Measurements from ENCODE around the gene CCDC60.
"Not testable (repeated sequence)": the region's sequence is repeated elsewhere in the genome, so short reads cannot be mapped to it uniquely, and the experiment has no call there.

CCDC60 gene

DNA sequence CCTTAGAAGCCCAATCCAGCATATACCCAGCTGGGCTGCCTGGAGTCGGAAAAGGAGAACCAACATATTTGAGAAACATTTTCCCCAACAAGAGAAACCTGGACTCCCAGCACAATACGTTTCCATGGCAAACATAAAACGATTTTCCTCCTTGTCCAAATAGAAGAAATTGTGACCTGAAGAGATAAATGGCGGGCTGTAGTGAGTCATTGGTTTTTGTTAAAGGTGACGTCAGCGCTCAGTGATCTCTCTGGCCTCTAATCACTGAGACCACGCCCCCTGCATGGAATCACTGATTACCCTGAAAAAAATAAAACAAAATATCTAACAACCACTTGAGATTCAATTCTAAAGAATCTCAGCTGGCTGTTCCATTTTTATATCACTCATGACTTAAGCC lies 6.0 kb downstream of the CCDC60 start:
- no peak for DNase-seq

DNA sequence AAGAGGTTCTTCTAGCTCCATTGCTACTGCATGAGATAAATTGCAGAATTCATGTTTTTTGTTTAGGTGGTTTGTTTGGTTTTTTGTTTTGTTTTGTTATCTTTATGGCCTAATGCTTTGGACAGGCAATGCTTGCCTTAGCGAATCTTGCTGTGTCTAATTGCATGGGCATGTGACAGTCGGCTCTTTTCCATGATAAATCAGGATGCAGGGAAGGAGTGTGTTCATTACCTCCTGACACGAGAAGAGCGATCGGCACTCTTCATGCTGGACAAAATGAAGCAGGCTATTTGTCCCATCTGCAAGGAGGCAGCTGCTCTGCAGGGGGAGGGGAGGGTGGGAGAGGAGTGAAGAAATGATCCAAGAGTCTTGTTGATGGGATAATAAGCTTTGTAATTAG lies 6.5 kb downstream of the CCDC60 start:
- no peak for DNase-seq

DNA sequence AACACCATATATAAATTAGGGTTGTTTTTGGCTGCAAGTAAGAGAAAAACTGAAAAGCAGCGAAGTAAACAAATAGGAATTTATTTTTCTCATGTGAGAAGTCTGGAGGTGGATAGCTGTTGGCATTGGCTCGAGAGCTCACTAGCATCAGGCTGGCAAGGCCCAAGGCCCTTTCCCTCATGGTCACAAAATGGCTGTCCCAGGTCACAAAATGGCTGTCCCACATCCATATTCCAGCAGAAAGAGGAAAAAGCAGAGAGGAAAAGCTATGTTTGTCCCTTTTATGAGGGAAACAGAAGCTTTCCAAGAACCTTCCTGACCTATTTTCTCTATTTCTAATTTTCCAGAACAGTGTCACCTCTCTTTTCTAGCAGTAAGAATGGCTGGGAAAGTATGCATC lies 7.5 kb downstream of the CCDC60 start:
- DNase-seq: no peak

DNA sequence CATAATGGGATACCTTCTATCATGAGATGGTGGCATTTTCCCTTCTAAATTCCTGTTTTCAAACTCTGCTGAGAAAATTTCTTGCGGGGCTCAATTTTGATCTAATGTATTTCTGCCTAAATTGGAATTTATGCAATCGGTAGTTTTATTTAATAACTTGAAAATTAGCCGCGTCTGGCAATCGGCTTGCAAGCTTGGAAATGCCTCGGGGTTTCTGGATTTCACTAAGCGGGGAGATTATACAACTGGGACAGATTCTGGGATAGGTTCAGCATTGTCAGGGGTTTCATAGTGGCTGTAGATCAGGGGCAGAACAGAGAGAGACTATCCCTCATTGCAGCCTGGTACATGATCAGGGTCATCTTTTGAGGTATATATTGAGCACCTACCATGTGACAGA lies 8.6 kb downstream of the CCDC60 start:
- DNase-seq: no peak

DNA sequence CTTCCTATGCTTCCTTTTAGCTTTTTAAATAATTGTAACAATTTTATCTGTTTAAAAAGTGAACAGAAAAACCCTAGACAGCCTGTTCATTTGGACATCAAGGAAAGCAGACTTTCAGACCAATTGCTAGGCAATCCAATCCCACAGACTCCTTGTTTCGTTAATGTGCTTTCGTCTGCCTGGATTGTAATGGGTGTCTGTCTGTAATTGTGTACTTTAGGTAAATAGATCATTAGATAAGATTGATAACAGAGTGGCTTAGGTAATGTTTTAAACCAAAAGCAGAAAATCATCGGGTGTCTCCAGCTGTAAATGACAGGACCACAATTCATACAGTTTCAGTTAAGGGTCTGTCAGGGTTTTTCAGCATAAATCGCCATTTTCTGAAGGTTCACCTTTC lies 19.6 kb downstream of the CCDC60 start:
- no peak for DNase-seq

DNA sequence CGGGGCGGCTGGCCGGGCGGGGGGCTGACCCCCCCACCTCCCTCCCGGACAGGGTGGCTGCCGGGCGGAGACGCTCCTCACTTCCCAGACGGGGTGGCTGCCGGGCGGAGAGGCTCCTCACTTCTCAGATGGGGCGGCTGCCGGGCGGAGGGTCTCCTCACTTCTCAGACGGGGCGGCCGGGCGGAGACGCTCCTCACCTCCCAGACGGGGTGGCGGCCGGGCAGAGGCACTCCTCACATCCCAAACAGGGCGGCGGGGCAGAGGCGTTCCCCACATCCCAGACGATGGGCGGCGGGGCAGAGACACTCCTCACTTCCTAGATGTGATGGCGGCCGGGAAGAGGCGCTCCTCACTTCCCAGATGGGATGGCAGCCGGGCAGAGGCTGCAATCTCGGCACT lies 25.8 kb downstream of the CCDC60 start:
- DNase-seq: not testable (repeated sequence)

DNA sequence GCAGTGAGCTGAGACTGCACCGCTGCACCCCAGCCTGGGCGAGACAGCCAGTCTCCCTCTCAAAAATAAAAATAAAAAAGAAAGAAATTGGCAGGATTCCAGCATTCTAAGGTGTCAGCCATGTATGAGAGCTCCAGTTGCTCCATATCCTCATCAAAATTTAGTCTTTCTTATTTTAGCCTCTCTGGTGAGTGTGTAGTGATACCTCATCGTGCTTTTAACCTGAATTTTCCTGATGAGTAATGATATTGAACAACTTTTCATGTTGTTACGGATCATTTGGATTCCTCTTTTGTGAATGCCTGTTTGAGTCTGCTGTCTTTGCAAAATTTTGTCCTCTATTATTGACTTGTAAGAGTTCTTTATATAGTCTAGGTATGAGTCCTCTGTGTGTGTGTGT lies 28.5 kb downstream of the CCDC60 start:
- DNase-seq: no peak

DNA sequence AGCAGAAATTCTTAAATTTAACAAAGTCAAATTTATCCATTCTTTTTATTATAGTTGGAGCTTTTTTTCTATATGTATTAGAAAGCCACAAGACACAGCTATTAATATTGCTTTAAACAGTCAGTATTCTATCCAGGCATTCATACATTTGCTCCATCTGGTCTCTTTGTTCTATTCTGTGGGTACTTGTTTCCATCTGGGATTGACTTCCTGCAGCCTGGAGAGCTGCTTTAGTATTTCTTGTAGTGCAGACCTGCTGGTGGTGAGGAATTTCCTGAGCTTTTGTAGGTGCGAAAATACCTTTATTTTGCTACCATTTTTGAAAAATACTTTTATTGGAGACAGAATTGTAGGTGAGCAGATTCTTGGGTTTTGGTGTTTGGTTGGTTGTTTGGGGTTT lies 29.0 kb downstream of the CCDC60 start:
- DNase-seq: no peak

DNA sequence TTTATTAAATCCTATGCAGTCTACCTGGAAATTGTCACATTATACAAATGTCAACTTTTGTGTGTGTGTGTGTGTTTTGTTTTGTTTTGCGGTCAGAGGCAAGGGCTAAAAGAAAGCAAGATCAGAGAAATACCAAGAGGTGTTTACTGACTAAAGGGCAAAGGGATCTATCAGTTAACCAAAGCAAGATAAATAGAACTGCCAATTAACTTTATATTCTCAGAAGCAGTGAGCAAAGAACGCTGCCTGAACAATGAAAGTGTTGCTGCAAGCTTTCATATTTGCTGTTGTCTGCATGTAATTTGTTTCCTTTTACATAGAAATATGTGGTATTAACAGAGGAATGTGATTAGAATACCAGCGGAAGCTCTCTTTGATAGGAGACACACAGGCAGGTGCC lies 30.9 kb downstream of the CCDC60 start:
- DNase-seq: no peak

DNA sequence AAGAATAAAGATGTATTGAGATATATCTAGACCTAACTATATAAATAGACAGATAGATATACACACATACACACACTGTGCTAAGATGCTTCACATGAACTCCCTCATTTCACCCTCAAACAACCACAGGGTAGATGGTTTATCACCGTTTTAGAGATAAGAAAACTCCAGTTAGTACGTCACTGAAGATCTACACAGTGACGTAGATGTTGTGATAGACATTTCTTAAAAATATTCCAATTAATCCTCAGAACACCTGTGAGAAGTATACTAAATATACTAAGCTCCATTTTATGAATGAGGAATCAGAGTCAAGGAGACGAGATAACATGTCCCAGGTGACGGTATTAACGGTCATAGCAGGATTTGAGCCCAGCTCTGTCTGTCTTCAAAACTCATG lies 31.5 kb downstream of the CCDC60 start:
- DNase-seq: no peak

DNA sequence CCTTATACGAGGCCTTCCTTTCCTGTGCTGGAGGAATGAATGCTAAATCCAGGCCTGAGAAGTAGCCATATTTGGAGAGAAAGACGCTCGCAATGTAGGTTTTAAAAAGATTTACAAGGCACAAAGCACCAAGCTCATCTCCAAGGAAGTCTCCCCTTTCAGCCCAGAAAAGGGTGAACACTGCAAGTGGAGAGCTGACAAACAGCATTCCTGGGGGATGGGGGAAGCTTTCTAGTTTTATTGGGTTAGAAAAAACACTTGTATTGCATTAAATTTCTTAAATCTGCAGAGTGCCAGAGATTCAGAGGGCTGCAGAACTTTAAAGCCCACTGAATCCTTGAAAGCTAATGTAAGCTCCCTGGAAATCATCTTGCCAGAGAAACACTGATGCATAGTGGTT lies 34.6 kb downstream of the CCDC60 start:
- DNase-seq: no peak

DNA sequence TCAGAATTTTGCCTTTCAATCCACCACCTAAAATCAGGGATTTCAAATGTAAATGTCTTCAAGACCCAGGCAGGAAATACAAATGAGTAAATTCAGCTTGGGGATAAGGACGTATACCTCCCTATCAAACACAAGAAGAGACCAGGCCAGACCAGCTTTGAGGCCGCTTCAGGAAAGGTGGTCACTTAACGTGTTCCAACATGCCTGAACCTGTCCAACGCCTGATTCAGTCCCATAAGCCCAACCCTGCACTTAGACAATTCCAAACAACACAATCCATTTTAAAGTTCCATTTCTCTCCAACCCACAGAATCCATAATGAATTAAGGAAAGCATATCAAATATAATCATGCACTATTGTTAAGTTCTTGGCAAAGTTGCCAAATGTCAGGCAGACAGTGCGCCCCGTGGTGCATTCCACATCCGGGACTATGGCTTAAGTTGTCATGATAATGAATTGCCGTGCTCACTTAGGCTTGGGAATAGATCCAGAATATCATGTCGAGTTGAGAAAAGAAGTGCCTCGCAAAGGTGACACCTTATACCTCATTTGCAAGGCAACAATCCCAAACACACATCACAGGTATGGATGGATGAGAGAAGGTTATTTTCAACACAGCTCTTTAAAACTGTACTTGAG lies 35.5 kb downstream of the CCDC60 start:
- DNase-seq: no peak

DNA sequence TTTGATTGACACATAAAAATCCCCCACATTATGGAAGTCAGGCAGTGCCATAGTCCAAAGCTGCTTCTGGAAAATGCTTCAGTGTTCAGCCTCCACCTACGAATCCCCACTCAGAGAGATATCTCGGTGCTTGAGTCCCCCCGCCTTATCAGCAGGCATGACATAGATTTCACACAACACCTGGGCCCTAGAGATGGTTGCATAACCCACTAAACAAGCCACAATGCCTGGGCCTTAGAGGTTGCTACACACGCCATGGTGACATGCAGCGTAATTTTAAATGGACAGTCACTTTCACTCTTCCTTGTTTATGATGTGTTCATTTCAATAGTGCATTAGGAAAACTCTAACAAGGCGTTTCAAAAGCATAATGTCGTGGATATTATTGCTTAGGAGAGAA lies 38.0 kb downstream of the CCDC60 start:
- DNase-seq: no peak

DNA sequence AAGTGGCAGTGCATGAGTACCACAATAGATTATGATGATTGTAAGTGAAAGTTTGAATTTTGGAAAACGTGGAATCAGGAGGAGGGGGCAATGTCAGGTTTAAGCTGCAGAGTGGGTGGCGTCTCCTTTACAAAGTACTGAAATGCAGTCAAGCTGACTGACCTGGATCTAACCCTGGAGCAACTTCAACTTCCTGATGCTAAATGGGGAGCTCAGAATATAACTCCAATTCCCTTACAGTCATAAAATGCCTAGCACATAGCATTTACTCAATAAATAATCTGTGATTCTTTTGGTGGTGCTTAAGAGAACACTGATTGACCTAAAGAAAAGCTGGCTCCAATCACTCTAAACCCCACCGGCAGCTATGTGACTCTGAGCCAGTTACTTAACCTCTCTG lies 38.5 kb downstream of the CCDC60 start:
- DNase-seq: no peak

DNA sequence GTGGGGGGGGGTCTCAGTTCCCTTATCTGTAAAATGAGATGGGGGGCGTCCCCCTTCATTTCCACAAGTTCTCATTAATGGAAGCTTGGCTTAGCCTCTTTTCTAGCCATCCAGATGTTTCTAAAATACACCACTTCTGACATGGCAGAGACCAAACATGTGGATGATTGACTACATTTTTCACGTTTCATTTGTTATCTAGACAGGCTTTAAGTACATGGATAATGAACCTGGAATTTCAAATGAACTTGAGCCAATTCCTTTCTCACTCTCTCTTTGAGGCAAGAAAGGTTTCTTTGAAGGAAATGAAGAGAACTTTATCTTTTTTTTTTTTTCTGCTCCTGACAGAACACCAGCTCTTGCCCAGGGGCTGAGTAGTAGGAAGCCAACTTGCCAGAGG lies 39.1 kb downstream of the CCDC60 start:
- no peak for DNase-seq

DNA sequence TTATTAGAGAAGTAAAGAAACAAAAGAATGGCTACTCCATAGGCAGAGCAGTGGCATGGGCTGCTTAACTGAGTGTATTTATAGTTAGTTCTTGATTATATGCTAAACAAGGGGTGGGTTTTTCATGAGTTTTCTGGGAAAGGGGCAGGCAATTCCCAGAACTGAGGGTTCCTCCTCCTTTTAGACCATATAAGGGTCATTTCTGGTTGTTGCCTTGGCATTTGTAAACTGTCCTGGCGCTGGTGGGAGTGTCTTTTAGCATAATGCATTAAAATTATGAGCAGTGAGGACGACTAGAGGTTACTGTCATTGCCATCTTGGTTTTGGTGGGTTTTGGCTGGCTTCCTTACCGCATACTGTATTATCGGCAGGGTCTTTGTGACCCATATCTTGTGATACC lies 40.1 kb downstream of the CCDC60 start:
- DNase-seq: no peak

DNA sequence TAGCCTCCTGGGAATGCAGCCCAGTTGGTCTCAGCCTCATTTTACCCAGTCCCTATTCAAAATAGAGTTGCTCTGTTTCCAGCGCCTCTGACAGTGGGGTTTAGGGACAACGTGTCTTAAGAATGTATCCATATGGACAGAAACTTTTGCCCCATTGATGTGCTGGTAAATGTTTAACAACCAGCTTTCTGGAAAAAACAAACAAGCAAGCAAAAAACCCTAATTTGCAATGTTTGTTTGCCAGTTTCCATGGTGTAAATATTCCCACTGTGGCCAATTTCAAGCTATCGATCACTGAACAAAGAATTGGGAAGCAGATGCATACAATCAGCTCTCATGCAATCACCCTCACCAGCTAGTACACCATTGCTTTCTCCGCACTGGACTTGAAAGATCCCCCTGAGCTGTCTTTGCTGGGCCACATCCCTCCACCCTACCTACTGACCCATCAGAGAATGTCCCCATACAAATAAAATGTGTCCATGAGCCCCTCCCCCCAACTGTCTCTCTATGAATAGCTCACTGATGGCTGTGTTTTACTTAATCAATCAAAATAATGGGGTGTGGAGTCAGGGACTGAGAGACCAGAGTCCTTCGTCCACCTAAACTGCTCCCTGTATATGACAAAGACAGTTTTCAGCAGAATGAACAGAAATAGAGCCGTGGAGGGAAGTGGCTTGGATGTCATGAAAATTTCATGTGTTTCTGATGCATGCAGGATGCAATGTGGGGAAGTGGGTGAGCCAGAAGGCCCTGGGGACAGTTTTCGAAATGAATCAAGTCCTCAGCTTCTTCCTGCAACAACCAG lies 40.8 kb downstream of the CCDC60 start:
- DNase-seq: no peak

DNA sequence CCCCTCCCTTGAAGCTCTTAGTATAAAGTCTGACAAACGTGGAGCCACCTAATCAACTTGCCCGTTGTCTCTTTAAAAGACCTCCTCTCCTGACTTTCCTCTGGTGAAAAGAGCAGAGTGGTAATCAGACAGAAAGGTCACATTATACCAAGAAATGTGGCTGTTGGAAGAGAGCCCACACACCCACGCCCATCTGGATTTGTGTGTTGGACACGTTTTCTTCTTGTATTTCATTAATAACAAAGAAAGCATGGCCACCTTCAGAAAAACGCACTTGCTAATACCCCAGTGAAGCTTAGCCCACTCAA lies 41.3 kb downstream of the CCDC60 start:
- DNase-seq: no peak

DNA sequence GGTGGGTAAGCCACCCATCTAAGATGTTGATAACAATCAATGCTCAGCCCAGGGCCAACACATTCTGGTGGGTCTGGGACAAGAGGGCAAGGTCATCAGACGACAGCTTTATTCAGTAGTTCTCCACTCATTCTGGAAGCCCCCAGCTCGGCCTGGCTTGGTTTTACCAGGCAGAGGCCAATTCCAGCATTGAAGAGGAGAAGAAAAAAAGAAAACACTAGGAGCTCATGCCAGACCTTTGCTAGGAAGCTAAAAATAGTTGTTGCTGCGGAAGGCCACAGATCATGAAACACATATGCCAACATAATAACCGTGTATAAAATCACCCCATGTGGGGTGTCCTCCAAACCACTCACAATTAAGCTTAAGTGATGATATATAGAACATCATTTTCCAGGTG lies 44.4 kb downstream of the CCDC60 start:
- DNase-seq: no peak

DNA sequence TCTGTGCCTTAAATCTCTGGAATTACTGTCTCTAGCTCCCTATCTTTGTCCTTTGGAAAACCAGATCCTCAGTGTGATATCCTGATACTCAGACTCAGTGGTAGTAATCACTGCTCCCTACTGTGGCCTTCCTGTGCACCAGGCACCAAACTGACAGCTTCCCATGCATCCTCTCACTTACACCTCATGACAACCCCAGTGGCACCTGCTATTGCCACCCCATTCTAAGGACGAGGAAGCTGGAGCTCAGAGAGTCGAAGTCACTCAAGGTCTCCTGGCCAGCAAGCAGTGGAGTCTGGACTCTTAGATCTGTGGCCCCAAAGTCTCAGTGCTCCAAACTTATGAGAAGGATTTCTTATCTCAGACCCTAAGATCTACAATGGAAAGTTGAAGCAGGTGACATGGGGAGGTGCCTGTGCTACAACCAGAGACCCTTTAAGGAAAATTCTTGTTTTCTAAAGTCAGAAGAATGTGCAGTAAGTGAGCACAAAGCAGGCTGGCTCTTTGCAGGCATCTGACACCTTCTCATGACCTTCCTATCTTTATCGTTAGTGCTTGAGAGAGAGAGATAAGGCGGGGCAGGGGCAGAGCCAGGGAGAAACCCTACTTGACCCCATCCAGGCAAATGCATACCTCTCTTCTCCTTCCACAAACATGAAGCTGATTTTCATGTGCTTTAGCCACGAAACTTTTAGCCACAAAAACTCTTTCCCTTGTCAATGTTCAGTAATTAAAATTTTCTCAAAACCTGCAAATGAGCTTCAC lies 47.1 kb downstream of the CCDC60 start:
- DNase-seq: no peak

DNA sequence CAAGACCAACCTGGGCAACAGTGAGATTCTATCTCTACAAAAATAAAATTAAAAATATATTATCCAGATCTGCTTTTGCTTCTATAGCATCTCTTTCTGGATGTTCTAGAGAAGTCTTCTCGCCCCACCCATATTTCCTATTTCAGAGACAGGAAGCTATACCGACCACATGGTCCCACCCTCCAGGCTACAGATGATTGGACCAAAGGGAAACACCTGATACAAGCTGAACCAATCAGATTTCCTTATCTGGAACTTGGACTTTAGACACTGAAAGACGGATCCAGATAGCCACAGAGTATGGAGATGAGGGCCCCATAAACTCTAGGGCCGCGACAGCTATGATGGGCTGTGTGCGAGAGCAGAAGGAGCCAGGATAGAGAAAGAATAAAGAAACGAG lies 48.7 kb downstream of the CCDC60 start:
- no peak for DNase-seq

DNA sequence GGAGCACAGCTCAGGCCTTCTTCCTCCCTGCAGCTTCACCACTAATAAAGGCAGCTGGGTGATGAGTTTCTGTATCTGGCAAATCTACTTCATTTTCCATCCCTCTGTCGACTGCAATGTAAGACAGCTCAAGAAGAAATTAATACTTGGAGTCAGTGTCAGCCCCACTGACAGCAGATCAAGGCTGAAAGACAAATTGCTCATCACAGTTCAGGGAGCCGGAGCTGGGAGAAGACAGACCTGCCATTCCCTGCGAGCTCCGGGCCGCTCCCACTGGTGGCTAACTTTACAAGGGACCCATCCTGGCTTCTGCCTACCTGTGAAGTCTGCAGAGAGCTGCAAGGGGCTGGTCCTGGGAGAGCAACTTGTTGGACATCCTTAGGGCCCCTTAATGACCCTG lies 49.8 kb downstream of the CCDC60 start:
- no peak for DNase-seq

DNA sequence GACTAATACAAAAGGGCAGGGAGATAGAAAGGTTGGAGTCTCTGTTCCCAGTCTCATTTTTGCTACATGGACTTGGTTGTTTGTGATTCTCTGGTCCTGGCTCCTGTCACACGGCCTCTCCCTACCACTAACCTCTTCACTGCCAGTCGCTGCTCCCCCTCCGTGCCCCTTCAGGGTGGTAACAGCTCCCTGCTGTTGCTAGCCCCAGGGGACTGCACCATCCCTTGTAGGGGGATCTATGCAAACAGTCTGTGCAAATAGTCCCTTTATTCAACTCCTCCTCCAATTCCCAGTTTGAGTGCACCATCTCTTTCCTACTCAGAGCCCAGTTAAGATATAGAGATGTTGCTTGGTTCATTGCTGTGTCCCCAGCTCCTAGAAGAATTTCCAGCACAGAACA lies 51.1 kb downstream of the CCDC60 start:
- no peak for DNase-seq

DNA sequence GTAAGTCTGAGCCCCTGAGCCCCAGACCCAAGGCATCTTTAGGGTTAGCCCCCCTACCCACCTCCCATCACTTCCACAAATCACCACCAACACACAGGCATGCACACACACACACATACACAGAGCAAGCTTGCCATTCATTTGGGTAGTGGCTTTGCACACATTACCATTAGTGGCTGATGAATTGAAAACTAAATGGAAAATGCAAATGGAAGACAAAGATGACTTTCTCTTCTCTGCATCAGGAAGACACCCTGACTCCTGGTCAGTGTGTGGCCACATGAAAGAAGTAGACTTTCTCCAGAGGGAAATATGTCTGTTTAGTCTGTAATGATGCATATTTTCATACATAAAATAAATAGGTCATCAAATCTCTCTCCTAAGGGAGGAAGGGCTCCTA lies 55.2 kb downstream of the CCDC60 start:
- DNase-seq: no peak

All from CD4-positive, alpha-beta T cell treated with Interleukin-10 for 1 hour (primary cell).